HG03064 (cell line): ENCODE data around the gene CD82.
A peak's percentile ranks its signal among the peaks of the same experiment; 100 is the strongest.

Experiments
- ATAC-seq: cut with Tn5 transposase; IDR thresholded peaks from one replicate; pipeline ENCODE4 v1.9.1; 2021; ENCODE audit warnings: low read depth; ENCODE audit not compliant: unreplicated experiment

The CD82 gene

DNA sequence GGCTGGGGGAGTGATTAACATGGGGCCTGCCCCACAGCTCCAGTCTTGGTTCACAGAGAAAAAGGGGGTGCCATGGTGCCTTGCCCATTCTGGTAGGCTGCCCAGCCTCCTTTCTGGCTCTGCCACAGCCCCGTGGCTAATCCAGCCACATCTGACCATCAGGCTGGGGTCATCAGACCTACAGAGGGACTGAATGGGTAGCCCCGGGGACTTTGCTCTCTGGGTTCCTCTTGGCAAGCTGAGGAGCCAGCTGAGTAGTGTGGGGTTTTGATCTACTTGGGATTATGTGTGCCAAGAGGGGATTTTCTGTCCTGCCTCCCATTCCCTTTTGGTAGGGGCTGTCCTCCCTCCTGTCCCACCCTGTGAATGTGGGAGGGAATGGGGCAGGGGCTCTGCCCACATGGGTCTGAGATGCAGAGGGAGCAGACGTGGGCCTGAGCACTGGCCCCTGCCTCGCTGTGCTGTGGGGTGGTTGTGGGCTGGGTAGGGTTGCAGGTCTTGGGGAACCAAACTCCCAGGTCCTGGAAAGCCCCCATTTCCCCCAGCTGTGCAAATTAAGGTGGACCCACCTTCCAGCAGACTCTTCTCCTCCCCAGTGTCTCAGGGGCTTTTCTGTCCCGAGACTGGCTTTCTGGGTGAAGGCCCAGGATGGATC is 32.0 kb downstream of the CD82 start:
- no peak for ATAC-seq

DNA sequence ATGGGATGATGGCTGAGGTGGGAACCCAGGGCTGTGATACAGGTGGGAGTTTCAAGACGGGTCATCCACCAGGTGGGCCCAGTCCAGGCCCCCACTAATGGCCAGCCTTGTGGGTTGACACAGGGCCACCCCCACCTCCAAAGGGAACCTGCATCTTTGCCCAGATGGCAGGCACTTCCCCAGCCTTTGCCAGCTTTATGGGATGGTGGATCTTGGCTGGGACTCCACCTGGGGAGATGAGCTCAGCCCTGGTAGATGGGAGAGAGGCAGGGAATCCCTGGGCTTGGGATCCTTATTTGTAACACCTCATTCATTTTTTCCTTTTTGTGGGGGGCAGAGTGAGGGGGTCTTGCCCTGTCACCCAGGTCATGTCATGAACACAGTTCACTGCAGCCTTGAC is 33.4 kb downstream of the CD82 start:
- no peak for ATAC-seq

DNA sequence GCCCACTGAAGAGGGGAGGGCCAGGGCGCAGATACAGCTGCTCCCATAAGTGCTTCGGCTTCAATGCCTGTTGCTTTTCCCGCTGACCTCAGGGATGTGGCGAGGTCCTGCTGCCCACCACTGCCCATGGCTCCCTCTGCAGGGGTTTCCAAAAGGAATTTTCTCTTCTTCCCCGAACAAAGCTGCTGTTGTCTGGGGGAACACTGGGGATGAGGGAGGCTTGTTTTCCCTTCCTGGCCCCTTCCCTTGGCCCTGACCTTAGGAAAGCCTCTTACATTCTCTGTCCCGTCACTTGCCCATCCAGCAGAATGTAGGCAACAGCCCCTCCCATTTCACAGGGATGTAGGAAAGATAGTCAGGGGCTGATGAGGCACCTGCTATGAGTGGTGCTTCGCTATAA is 34.8 kb downstream of the CD82 start:
- ATAC-seq, result no peak

DNA sequence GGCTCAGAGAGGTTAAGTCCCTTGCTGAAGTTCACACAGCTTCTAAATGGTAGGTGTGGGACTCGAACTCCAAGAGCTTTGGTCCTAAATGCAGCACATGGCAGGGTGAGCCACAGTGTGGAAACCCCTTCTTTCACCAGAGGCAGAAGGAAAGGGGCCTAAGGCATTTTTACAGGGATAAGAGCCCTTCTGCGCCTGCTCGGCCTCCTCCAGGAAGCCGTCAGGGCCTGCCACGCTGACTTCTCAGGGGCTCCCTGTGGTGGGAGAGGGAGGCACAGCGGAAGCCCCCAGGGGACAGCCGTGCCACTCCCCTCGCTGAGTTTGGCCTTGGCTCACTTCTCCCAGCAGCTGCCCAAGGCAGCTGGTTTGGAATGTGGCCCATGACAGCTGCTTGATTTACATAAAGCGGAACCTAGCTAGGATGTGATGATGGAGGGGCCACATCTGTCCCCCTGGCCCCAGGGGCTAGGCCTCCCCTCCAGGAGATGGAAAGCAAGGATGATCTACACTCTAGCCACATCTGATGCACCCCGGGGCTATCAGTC is 35.4 kb downstream of the CD82 start:
- ATAC-seq, result no peak

DNA sequence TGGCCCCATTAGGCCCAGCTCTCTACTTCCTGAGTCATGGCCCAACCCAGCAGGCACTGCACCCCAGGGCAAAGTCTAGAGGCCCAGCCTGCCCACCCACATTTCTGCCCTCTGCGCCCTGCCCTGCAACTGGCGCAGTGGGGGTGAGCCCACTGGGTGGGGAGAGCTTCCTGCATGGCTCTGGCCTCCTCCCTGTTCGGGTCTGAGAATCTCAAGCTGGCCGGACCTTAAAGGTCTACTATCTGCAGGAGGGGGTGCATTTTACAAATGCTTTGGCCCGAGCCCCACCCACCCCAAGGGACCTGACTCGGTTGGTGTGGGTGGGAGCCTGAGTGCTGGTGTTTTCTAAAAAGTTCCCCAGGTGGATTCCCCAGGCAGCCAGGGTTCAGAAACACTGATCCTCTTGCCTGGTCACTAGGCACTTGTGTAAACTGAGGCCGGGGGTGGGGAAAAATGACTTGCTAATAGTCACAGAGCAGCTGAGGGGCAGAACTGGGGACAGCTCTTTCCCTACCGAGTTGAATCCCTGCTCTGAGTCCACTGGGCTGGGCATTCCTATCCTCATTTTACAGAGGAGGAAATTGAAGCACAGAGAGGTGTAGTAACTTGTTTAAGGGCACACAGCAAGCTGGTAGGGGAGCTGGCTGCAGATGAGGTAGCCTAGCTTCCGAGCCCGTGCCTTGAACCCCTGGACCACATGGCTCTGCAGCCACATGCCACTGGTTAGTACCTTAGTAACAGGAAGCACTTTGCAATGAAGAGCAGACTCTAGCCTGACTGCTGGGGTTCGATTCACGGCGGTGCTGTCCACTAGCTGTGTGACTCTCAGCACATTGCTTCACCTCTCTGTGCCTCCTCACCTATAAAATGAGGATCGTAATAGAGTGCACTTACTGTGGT is 36.3 kb downstream of the CD82 start:
- ATAC-seq, result no peak

DNA sequence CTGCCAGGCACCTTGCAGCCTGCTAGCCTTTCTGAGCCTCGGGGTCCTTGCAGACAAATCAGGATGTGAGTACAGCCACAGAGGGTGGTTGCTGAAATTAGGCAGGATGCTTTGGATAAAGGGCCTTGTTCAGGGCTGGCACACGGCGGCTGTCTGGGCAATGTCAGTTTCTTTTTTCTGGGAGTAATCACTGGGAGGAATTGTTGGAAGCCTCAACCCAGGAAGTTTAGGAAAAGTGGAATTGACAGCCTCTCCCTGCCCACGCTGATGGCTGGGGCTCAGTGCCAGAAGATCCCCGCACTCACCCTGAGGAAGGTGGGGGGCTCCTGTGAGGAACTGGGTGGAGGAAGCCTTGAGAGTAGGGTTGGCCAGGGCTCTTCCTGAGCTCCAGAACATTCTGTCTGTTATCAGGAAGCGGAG is 37.4 kb downstream of the CD82 start:
- ATAC-seq, result no peak

DNA sequence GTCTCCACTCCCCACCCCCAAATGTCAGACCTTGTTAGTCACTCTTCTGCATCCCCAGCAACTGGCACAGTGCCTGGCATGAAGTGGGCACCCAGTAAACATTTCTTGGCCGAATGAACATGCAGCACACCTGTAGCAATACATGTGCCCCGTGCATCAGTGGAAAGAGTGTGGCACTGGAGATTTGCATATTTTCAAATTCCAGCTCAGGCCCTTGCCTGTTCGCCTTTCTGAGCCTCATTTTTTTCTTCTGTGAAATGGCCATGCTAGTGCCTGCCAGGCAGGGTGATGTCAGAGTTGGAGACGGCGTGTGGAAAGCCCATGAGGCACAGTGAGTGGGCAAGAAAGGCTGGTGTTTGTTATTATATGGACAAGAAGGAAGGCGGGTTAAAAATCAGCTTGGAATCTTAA is 38.7 kb downstream of the CD82 start:
- ATAC-seq, result no peak

DNA sequence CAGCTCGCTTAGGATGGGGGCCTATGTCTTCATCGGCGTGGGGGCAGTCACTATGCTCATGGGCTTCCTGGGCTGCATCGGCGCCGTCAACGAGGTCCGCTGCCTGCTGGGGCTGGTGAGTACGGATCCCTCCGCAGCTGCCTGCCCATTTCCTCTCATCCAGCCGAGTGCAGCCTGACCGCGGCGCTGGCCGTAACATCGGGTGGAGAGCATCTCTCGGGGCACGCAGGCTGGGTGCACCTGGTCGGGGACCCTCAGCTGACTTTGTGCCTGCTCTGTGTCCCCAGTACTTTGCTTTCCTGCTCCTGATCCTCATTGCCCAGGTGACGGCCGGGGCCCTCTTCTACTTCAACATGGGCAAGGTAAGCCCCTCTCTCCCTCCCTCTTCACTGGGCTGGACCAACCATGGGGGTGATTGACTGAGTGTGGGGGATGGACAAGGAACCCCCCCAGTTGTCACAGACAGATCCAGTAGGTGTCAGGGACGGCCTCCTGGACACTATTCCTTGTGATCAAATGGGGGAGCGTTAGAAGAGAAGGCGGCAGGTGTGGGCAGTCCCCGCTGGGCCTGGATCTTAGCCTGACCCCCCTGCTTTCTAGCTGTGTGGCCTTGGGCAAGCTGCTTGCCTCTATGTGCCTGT is 39.7 kb downstream of the CD82 start:
- no peak for ATAC-seq

DNA sequence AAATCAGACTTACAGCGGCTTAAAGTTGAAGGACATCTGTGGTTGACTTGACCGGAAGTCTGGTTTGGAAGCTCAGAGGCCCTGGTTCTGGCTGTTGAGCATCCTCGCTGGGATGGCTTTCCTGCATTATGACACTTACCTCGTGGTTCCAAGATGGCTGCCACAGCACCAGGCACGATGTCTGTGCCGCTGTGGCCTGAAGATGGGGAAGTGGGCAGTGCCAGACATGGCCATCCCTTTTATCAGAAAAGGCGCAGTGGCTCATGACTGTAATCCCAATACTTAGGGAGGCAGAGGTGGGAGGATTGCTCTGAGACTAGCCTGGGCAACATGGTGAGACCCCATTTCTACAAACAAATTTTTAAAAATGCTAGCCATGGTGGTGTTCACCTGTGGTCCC is 40.5 kb downstream of the CD82 start:
- ATAC-seq, result no peak

DNA sequence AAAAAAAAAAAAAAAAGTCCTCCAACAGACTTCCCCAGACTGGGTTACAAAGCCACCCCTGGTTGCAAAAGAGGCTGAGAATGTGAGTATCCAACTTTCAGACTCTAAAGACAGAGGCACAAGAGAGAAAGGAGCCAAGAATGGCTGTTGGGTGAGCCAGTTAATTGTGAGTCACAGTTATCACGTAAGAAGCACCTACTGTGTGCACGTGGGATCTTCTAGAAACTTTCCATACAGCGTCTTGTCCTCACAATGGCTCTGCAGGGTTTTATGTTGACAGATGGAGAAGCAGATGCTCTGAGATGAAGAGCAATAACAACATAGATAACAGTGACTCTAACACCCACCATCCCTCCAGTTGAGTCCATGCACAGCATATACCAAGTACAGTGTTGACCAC is 41.0 kb downstream of the CD82 start:
- no peak for ATAC-seq

DNA sequence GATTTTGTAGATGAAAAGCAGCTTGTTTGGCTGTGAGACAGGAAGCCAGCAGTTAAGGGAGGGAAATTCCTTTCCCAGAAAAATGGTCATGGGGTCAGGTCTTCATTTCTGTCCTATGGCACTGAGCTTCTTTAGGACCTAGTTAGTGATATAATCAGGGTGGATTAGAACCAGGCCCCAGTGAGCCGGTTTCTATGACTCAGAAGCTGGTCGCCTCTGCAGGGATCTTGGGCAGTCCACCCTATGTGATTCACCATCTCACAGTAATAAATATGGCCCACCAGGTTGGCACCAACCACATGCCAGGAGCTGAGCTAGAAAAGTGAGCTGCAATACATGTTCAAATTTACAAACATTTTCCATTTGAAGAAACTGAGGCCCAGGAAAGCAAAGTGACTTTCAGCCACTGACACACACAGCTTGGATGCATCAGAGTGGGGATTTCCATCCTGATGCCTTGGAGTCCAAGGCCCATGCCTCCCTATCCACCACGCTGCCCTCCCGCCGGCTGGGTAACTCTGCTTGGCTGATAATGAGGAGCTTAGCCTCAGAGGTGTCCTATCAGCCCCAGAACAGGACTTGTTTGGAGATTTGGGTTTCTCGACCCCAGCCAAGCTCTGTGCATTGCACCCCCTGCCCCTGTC is 42.0 kb downstream of the CD82 start:
- no peak for ATAC-seq

DNA sequence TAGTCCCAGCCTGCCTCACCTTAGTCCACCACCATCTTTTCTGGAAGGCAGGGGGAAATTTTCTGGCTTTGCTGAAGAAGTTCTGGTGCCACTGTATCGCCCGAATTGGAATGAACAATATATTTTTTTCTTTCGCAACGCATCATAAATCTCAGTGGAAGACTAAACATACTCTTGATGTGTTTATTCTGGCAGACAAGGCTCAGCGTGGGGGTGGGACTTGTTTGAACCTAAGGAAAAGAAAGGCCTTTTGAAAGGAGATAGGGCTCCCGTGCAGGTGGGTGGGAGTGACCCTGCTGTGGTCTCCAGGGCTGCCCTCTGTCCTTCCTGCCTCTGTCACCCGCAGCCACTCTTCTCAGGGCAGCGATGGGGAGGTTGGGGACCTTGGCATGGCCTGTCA is 42.5 kb downstream of the CD82 start:
- ATAC-seq, result no peak

DNA sequence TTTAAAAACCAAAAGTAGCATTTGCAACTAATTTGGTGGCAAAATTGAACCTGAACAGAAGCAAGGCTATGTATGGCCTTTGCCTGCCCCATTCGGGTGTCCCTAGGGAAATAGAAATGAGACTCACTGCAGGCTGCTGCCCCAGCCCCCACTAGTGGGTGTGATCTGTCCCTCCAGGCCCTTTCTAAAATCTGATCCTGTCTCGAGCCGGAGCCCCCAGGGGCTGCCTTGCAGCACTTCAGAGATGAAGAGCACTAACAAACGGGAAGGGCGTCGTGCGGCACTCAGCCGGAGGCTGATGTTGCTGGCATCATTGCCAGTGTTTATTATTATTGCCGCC is 43.2 kb downstream of the CD82 start:
- no peak for ATAC-seq

DNA sequence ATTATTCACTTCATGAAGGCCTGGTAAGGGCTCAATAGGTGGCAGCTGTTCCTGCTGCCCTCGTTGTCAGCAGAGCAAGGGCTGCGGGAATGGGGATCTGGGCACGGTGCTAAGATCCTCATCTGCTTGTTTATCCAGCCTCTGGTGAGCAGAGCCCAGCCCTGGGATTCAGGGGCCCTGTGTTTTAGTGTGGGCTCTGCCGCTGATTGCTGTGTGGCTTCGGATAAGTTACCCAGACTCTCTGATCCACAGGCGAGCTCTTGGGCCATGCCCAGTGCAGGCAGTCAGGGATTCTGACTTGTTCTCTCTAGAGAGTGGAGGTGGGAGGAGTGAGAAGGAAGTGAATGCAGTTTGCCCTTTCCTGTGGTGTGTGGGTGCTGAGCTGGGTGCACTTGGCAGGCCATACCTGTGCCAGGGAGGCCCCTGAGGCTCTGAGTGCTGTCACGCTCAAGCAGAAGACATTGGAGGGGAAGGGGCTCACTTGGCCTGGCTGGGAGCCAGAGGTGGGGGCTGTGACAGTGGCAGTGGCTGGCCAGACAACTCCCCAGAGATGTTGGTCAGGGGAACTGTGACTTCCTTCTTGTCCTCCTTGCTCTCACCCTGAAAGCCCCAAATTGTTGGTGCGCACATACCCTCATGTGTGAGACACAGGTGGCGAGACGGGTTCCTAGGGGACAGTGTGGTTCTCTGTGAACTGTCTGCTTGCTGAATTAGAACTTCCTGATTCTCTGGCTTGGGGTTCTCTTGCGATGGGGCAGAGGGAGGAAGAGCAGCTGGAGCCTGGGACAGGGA is 43.7 kb downstream of the CD82 start:
- peak; percentile 61 for ATAC-seq

DNA sequence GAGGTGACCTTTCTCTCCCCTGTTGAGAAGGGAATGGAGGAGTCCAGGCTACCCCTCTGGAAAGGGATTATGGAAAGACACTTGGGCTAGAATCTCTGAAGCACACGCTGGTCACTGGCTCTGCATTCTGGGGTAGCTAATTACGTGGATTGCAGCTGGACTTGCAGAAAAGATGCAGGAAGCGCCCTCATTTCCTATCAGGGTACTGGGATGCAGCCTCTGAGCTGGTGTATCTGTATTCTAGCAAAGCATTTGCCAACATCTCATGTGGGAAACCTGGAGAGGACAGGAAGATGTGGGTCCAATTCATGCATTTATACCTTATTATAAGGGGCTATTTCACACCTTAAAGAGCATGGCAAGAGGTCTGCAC is 44.3 kb downstream of the CD82 start:
- no peak for ATAC-seq

DNA sequence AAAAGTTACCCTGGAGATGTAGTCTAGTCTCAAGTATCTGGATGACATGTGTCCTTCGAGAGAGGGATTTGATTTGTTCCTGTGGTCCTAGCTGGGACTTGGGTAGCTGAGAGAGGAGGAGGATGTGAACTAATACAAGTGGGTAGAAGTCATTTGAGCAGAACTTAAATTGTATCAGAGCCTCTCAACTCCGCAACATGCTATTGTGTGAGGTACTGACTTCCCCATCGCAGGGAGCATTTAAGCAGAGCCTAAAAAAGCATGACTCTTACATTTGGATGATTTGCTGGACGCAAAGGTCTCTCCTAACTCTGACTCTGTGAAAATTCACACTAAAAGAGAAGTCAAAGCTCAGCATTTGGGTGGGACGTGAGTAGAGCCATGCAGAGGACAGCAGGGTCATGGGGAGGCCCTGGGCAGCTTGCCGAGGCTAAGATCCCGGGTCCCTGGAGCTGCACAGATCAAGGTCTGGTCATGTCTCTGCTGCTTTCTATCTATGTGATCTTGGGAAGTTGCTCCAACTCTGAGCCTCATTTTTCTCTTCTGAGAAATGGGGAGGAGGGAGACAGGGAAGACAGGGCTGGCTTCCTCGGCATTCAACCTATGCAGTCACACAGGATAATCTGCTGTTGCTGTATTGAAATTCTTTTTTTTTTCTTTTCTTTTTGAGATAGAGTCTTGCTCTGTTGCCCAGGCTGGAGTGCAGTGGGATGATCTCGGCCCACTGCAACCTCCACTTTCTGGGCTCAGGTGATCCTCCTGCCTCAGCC is 44.9 kb downstream of the CD82 start:
- ATAC-seq, result no peak

DNA sequence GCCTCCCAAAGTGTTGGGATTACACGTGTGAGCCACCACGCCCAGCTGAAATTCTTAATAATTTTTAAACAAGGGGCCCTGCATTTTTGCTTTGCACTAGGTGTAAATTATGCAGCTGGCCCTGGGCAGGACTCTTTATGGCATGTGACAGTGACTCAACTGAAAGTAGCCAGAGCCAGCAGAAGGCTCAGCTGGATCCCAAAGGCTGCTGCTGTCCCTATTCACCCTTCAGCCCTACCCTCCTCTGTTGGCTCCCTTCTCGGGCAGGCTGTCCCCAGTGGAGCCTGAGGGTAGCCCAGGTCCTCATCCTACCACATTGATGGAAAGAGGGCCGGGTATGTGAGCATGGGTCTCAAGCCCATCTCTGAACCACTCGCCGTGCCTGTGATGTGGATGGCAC is 45.6 kb downstream of the CD82 start:
- ATAC-seq, result no peak

DNA sequence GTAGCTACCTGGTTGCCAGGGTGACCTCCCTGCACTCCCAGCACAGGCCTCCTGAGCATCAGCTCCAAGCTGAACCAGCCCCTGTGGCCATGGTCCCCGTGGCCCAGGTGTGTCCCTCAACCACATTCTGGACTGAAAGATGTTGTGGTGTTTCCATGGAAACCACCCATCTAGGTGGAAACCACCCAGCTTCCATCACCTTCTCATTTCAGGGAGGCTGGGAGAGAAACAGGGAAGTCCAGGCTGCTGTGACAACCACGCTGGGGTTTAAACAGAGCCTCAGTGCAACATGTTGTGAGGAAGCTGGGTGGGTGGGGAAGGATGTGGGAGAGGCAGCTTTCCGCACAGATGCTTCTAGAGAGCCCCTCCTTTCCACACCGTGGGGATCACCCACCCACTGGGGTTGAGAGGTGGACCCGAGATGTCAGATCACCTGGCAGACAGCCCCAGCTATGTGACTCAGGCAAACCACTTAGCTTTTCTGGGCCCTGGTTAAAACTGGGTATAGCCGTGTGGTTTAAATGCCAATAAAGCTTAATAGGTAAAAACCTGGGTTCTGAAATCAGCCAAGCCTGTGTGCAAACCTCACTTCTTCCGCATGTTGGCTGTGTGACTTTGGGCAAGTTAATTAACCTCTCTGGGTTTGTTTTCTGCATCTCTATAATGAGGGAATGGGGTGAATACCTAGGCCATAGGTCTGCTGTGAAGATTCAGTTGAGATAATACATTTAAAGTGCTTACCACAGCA is 46.4 kb downstream of the CD82 start:
- ATAC-seq, result peak; percentile 28

DNA sequence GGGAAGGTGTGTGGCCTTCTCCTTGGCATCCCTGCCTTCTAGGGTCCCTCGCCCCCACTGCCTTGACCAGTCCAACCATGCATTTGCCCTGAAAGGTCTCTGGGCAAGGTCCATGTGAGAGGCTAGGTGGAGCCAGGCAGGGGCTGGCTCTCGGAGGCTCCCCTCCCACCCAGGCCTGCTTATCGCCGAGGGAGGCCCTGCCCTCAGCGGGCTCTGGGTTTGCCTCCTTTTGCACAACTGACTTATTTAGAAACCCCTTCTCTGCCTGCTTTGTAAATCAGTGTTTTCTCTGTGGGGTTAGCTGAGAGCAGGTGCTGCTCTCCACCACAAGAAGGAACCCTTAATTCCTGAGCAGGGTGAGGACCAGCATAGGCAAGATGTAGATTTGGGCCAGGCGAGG is 47.7 kb downstream of the CD82 start:
- ATAC-seq, result no peak
